Tongue (tissue), 2 donors: ENCODE data around the gene KDM4B. TPM values are rescaled to one million over a fixed set of nuclear protein-coding genes. Genes with fewer than 3 reads are reported as not detected.

ENCODE experiments used
- DNase-seq: peaks from one replicate; pipeline ENCODE4 v3.0.0-alpha.2; 2015
- total RNA-seq: library from RNA; depleted of rRNA; stranded (reverse); fragments of >200 nt; gene quantifications from one replicate; pipeline ENCODE4 v1.2.3, GENCODE V29; 2014

The KDM4B gene
- total RNA-seq, 1 donor from 2014 or later, result 28.1 TPM

GRCh38 chr19:5035105-5035761 lies 66.3 kb downstream of the KDM4B start:
- no peak for DNase-seq

- peak; percentile 87 for DNase-seq
These were observed 67.1 kb downstream of the KDM4B start for GRCh38 chr19:5035793-5036697.

- DNase-seq, result peak; percentile 70
These were observed 68.0 kb downstream of the KDM4B start for GRCh38 chr19:5036698-5037563.

GRCh38 chr19:5037936-5038335 lies 69.0 kb downstream of the KDM4B start:
- peak; percentile 64 for DNase-seq

GRCh38 chr19:5038631-5039271 lies 69.8 kb downstream of the KDM4B start:
- no peak for DNase-seq

GRCh38 chr19:5039642-5040543 lies 71.0 kb downstream of the KDM4B start:
- no peak for DNase-seq

- no peak for DNase-seq
These were observed 71.7 kb downstream of the KDM4B start for GRCh38 chr19:5040544-5041167.

GRCh38 chr19:5041168-5041912 lies 72.4 kb downstream of the KDM4B start:
- no peak for DNase-seq

GRCh38 chr19:5041913-5042187 lies 72.9 kb downstream of the KDM4B start:
- no peak for DNase-seq

GRCh38 chr19:5042556-5042955 lies 73.6 kb downstream of the KDM4B start:
- DNase-seq, result no peak

- no peak for DNase-seq
These were observed 76.1 kb downstream of the KDM4B start for GRCh38 chr19:5045029-5045428.

- no peak for DNase-seq
These were observed 77.0 kb downstream of the KDM4B start for GRCh38 chr19:5045956-5046338.

GRCh38 chr19:5046339-5047039 lies 77.6 kb downstream of the KDM4B start:
- peak; percentile 51 for DNase-seq

GRCh38 chr19:5047251-5047935 lies 78.5 kb downstream of the KDM4B start:
- DNase-seq, result no peak

GRCh38 chr19:5048091-5048726 lies 79.3 kb downstream of the KDM4B start:
- DNase-seq, result peak; percentile 92

- DNase-seq, result peak; percentile 70
These were observed 80.0 kb downstream of the KDM4B start for GRCh38 chr19:5048727-5049553.

- no peak for DNase-seq
These were observed 80.6 kb downstream of the KDM4B start for GRCh38 chr19:5049561-5049960.
